GM18870 (cell line): ENCODE results near the gene PLCH1.

ENCODE experiments used
- ATAC-seq: cut with Tn5 transposase; IDR thresholded peaks from one replicate; pipeline ENCODE4 v1.9.1; 2021; ENCODE audit warnings: moderate library complexity; ENCODE audit not compliant: unreplicated experiment

The PLCH1 gene

DNA sequence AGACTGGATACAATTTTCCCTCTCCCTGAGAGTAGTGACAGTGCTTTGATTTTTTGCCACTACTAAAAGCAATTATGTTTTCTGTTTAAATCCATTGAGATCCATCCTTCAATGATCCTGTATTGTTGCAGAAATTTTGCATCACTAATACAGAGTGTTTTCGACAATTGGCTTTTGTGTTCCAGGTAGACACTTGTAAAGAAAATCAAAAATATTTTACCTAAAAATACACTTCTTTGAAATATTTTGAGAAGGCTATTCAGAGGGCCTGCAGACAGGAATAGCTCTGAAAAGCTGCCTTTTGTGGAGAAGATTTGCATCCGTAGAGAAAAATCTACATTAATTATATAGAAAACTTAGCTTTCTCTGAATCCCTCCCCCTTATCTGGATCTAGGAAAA lies 384.6 kb downstream of the PLCH1 start:
- ATAC-seq: no peak

GRCh38 chr3:155356594-155357370 lies 388.1 kb downstream of the PLCH1 start:
- ATAC-seq: no peak

DNA sequence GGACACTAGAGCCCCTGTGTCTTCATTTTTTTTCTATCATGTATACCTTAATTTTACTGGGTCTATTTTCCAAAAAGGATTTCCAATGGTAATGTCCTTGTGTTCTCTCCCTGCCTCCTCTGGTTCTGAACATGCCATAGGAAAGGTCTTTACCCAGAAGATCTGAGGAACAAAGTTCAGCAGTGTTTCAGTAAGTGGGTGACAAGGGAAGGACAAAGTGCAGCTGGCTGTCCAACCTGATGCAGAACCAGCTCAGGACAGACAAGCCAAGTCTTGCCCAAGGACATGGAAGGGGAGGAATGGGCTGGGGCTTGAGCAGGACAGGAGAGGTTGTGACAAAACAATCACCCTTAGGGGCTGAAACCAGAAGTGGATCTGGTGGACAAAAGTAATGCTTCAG lies 390.2 kb downstream of the PLCH1 start:
- ATAC-seq: no peak

- no peak for ATAC-seq
Measured at GRCh38 chr3:155352900-155353490, 391.9 kb downstream of the PLCH1 start.

- no peak for ATAC-seq
Measured at GRCh38 chr3:155350571-155350970, 394.3 kb downstream of the PLCH1 start.

DNA sequence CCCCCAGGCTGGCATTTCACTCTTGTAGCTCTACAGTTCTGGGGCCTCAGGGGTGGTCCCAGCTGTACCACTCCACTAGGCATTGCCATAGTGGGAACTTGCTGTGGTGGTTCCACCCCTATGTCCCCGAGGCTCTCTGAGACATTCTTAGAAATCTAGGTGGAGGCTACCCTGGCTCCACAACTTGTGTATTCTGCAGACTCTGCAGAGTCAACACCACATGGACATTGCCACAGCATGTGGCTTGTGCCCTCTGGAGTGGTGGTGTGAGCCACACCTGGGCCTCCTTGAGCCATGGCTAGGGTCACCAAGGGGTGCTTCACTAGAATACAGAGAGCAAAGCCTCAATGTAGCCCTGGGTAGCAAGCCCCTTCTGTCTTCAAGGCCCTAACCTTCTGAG lies 397.0 kb downstream of the PLCH1 start:
- ATAC-seq: no peak

DNA sequence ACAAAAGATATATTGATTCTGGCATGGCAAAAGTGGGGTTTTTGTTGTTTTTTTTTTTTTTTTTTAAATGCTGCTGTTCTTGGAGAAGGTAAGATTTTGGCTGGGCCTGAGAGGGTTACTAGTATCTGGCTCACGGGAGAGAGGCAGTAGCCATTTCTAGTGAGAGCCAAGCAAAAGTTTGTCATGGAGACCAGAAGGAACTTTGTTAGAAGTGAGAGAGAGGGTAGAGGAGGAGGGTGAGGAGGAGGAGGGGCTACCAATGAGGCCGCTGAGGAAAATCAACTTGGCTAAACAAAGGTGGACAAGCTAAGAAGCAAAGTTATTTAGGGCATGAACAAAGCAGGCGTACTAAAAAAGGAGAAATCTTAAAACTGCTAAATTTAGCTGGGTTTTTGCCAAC lies 402.5 kb downstream of the PLCH1 start:
- ATAC-seq: no peak

DNA sequence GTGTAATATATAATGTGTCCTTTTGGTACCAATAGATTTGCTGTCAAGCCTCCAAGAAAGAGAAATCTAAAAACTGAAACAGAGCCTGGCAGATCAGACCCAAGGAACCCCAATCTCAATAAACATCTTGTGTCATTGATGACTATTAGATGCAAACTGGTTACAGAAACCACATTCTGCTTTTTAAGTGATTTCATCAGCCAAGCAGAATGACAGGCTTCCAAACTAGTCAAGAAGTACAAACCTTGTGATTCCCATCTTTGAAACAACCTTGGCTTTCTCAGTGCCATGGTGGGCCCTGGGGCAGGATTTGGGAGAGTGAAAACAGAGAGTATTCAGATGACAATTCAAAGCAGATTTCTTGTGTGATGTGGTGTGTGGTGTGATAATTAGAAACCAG lies 405.8 kb downstream of the PLCH1 start:
- ATAC-seq: no peak

DNA sequence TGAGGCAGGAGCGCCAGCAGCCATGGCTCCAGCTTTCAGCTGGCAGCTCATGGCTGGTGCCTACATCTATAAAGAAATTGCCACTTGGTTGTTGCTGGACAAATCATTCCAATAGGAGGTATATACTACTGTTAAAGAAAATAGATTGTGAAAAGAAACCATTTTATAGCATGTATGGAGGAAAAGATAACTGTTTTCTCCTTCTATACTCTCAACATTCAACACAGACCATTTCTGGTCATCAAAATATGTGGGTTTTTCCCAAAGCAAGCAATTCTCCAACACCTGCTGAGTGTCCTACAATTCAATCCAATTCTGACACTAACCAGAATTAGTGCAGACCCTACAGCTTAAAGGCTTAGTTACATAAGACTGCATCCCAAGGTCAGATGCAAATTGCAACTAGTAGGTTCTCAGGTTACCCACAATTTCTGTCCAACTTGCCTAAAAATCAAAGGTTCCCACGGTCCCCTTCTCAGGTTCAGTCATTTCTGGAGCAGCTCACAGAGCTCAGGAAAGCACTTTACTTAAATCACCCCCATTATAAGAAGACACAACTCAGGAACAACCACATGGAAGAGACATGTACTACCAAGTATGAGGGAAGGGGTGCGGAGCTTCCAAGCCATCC lies 409.0 kb downstream of the PLCH1 start:
- ATAC-seq: peak; percentile 54

GRCh38 chr3:155334914-155335723 lies 409.8 kb downstream of the PLCH1 start:
- peak; percentile 93 for ATAC-seq

GRCh38 chr3:155334215-155334913 lies 410.5 kb downstream of the PLCH1 start:
- no peak for ATAC-seq

GRCh38 chr3:155332716-155333115 lies 412.2 kb downstream of the PLCH1 start:
- no peak for ATAC-seq

- no peak for ATAC-seq
Measured at GRCh38 chr3:155331078-155331477, 413.8 kb downstream of the PLCH1 start.

DNA sequence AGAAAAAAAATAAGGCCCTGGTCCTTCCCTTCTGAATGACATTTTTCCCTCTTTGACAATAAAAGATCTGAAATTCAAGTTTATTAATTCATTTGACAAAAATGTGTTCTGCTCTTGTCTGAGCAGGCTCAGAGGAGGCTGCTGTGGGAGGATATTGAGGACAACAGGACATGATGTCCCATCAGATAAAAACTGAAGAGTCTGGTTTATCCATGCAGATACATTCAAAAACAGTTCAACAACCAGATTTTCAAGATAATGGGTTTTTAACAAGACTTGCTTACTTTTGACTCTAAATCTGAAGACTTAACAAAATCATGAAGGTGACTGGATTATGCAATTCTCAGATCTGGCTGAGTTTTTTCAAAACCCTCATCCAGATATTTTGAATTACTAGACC lies 414.5 kb downstream of the PLCH1 start:
- ATAC-seq: no peak

- no peak for ATAC-seq
Measured at GRCh38 chr3:155329513-155330048, 415.3 kb downstream of the PLCH1 start.

GRCh38 chr3:155327871-155328270 lies 417.0 kb downstream of the PLCH1 start:
- ATAC-seq: no peak

DNA sequence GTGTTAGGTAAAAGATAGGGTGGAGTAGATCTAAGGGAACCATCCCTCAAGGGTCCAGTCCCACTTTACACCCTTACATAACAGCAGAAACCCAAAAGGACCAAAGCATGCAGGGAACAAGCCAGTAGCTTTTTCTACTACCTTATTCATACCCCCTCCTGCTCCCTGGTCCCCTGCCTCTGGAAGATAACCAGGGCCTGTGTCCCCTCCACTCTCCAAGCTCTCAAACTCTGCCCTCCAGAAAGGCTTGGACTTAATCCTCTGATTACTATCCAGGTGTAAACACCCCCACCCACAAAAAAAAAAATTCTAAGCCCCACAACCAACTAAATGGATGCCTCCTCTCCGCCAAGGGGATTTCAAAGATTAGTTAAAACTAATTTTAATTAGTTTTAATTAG lies 417.4 kb downstream of the PLCH1 start:
- ATAC-seq: no peak

DNA sequence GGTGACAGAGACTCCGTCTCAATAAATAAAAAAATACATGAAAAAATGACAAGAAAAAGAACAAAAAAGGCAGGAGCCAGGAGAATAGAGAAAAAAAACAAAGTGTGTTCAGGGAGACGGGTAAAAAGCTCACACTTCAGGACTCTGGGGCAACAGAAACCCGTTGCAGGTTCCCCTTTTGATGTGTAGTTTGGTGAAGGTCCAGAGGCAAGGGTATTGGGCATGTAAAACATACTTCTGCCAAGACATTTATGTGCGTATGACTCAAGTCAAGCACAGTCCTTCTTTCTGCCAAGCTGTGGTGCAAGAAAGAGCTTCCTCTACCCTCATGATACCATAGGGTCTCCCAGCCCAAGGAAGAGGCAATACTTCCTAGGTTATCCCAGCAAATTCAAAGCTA lies 418.0 kb downstream of the PLCH1 start:
- no peak for ATAC-seq

DNA sequence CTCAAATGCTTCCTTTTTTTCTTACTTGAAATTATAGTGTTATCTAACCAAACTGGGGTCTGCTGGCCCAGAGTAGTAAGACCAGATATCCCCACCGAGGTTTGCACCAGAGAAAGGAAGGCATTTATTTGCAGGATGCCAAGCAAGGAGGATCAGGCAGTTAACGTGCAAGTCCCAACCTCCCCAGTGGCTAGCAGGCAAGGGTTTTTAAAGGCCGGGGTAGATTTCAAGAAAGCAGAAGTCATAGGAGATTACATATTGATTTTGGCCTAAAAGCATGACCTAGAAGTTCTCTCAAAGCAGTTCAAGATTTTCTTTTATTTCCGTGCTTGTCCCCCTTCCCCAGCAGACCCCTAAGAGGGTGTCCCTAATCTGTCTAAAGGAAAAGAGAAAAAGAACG lies 418.6 kb downstream of the PLCH1 start:
- ATAC-seq: no peak
